GM21390 (cell line): ENCODE measurements around the gene POU5F1.

ENCODE experiments used
- ATAC-seq: cut with Tn5 transposase; IDR thresholded peaks from one replicate; pipeline ENCODE4 v1.9.1; 2021; ENCODE audit not compliant: unreplicated experiment

POU5F1 gene

GRCh38 chr6:31144296-31144969, 26.0 kb downstream of the POU5F1 start:
- no peak for ATAC-seq

- ATAC-seq = no peak
Observed at GRCh38 chr6:31143148-31143547, 27.3 kb downstream of the POU5F1 start.

DNA sequence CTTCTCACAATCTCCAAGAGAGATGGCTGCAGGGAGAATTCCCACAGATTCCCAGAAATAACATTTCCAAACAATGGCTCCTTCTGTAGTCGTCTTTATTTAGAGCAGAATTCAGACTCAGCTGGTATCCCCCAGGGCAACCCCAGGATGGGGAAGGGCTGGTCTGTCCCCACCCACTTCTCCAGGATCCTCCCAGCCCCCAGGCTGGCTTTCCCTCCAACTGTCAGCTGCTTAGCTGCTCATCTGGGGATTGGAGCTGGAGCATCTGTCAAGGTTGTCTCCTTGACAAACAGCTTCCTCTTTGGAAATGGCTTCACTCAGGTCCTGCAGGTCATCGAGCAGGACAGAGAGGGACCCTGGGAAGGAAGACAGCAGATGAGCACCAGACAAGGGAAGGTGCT, 28.1 kb downstream of the POU5F1 start:
- no peak for ATAC-seq

DNA sequence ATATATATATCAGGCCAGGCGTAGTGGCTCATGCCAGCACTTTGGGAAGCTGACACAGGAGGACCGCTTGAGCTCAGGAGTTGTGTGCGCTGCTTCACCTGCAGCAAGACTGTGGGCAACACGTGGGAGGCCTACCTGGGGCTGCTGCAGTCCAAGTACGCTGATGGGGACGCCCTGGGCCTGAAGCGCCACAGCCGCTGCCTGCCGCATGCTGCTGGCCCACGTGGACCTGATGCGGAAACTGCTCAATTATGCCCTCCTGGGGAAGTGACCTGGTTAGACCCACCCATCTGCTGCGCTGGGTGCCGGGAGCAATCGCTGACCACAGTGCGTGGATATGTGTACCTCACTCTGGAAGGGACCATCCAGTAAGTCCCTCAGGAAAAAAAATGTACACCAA, 29.8 kb downstream of the POU5F1 start:
- ATAC-seq = no peak

DNA sequence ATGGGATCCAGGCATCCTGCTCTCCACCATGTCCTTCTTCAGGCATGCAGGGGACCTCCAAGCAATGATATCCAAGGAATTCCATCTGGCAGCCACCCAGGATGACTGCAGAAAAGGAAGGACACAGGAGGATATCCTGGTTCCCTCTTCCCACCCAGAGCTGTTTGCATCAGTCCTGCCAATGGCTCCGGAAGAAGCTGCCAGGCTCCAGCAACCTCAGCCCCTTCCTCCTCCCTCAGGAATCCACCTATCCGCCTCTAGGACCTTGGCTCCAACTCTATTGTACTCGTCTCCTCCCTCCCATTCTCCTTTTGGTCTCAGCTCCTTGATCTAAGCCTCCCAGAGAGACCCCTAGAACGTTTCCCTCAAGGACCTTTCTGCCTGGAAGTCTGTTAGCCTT, 30.9 kb downstream of the POU5F1 start:
- no peak for ATAC-seq

DNA sequence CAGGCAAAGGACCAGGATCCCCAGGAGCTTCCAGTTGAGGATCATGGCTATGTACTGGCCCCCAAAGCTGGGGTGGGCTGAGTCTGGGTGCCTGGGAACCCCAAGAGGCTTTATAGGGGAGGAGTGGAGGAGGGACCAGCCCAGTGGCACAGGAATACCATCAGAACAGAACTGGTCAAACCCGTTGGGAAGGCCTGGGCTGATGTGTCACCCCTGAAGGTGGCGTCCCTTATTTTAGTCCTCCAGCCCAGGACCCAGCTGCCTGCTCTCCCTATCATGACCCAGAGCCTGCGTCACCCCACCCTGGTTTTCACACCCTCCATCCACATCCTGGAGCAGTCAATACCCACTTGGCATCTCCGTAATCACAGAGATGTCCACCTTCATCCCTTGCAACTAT, 31.5 kb downstream of the POU5F1 start, which contains the start of gene PSORS1C2:
TSS of gene PSORS1C2 (minus strand) at position 85 of the 400 bp plus-strand sequence. CDS start at position 45, 40 bp downstream.
- ATAC-seq = no peak

GRCh38 chr6:31135710-31136109, 34.8 kb downstream of the POU5F1 start:
- ATAC-seq = no peak

DNA sequence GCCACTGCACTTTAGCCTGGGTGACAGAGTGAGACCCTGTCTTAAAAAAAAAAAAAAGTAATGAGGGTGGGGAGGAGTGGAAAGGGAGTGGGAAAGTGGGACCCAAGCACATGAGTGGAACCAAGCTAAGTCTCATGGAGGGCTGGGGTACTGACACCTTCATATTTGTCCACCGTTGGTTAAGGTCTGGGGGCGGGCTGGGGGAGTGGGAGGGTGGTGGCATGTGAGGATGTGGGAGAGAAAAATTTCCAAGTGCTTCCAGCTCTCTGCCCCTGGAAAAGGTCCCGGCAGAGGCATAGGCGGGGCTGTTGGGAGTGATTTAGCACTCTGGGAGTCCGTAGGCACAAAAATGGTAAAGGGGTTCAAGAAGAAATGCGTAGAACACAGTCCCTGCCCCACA, 37.7 kb downstream of the POU5F1 start:
- no peak for ATAC-seq

DNA sequence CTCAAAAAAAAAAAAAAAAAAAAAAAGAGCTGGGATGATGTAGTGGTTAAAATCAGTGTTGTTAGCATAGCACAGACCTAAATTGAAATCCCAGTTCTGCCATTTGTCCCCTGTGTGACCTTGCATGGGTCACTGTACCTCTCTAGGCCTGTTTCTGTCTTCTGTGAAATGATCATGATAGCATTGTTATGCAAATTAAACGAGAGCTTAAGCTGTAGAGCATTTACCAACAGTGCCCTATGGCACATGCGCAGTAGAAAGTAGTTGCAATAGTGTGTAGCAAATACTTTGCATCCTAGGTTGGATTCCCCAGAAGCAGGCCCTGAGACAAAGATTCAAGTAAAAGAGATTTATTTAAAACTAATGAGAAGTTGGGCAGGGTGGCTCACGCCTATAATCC, 38.9 kb downstream of the POU5F1 start:
- no peak for ATAC-seq

- no peak for ATAC-seq
Observed at GRCh38 chr6:31130751-31131150, 39.7 kb downstream of the POU5F1 start.

DNA sequence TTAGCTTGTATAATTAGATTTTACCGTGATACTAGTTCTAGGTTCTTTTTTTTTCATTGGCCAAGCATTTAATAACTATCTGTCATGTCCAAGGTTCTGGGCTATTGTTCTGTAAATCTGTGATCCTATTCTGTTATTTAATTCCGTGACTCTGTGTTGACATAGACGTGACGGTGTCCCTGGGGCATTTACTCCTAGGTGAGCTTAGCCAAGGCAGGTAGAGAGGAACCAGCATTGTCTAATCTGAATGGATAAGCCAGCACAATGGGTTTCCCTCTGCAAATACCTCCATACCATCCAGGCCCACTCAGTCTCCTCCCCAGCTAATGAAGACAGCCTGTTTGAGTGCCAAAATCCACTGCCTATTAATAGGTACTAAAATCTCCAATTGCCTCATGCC, 41.4 kb downstream of the POU5F1 start:
- no peak for ATAC-seq

DNA sequence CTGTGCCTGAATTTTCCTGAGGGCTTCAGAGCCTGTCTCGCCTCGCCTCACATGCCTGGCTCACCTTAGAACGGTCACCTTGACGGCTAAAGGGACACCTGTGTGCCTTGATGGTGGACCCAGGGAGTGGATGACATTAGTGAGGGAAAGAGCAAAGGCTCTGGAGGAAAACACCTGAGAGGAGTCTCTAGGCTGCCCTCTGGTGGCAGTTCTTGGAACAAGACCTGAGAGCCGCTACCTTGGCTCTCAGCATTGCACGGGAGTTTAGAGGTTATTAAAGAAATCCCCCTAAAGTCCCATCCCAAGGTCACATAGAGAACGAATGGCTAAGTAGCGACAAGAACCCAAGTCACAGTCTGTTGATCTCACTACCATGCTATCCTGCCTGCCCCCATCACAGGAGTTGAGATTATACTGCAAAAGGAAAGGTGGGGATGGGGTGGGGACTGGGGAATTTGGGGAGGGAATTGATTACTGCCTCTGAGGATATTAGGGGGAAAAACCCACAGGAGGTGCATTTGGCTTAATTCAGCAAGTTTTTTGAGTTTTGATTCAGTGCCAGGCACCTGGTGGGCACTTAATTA, 42.3 kb downstream of the POU5F1 start:
- ATAC-seq = no peak

GRCh38 chr6:31126396-31127175, 43.9 kb downstream of the POU5F1 start:
- no peak for ATAC-seq

DNA sequence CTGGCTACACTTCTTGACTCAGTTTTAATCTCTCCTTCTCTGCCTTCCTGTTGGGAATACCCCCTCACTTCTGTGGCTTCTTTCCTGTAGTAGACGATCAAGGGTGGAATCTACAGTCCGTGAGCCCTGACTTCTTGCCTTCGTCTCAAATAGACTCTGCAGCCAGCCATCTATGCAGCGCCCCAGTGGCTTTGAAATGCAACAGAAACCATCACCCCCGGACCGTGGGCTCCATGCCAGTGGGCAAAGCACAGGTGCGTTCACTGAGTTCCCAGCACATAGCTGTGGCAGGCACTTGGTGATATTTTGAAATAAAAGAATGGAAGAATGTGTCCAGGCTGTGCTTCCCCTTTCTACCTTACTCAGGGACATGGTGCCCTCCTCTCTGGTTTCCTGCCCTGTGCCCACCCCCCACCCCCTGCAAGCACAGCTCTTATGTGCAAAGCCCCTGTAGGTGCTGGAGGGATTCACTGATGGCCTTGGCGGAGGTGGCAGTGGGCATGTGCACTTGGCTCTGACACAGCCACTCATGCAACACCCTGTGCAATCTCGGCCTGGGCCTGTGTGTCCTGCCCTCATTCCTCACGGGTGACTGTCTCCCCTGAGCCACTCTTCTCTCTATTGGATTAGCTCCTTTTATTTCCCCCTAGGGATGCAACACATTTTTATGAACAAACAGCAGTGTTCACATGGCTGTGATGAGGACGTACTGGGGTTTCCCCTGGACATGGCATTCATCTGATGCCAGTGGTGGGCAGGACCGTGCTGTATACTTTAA, 44.7 kb downstream of the POU5F1 start:
- ATAC-seq = no peak

DNA sequence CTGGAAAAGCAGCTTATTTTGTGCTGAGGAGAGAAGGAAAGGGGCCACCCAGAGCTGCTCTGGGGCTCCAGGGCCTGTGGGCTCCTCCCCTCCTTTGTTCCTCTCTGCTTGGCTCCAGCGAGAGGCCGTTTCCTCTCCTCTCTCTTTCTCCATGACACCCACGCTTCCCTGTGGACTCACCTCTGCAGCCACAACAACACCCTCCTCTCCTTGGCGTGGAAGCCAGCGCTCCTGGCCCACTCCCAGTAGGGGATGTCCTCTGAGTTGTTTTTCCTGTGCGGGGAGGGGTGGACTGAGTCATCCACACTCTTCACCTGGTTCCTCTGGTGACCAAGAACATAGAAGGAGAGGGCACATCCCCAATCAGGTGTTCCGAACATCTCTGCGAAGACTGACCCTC, 45.3 kb downstream of the POU5F1 start:
- no peak for ATAC-seq

DNA sequence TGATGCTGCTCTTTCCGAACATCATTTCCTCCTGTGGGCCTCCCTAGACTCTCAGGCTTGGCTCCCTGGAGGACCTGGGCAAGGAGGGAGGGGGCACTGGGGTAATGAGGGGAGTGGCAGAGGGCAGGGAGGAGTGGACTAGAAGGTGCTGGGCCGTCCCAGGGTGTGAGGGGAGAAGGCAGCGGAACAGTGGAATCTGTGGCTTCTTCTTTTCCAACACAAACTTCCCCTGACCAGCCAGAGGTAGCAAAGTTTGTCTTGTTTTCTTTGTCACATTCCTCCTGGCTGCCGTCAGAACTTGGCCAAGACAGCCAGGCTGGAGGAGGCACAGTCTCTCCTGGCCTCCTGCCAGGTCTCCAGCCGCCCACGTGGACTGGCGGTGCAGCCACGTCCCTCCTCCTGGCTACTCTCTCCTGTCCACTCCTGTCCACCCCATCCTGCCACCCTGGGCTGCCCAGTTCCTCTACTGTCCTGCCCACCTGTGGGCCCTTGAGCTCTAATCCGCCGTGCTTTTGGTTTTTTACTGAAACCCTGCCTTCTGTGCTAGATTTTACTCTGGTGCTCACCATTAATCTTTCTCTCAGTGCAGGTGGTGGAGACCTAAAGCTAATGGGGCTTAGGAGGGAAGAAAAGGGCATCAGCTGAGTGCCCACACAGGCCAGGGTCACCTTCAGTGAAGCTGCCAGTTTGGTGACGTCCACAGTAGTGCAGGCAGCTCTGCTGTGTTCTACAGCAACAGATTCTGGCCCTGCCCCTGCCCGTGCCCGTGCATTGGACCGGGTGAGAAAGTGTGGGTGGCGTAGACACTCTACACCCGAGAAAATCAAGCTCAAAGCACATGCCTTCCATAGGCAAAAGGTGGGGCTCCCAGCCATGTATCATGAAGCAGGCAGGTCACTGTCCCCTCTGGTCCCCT, 47.4 kb downstream of the POU5F1 start:
- ATAC-seq = no peak

DNA sequence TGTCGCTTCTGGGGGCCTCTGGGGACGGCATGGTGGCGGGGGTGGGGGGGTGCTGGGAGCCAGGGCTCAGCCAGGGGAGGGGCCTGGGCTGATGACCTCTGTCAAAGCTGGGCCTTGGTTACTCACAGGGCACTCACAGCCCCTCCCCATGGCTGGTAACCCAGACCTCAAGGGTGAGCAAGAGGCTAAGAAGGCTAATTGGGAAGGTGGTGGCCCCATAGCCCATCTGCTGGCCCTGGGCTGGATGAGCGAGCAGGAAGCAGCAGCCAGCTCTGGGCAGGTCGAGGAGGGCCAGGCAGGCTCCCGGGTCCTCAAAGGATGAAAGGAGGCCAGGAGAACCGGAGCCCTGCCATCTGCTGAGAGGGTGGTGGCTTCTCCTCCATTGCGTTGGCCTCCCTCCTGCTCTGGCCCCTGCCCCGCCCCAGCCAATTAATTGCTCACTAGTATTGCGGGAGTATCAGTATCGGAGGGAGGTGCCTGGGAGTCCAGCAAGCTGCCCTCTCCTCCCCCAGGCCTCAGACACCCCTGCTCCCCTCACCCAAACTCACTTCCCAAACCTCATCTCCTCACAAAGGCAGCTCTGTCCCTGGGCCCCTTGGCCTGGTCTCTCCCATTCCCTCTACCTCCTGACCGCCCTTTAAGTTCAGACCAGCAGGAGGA, 49.2 kb downstream of the POU5F1 start:
- no peak for ATAC-seq

GRCh38 chr6:31120151-31120915, 50.1 kb downstream of the POU5F1 start, which contains the start of gene CDSN:
TSS of gene CDSN (minus strand) at chr6:31120446. CDS start at chr6:31120419, 27 bp downstream.
- ATAC-seq = no peak

DNA sequence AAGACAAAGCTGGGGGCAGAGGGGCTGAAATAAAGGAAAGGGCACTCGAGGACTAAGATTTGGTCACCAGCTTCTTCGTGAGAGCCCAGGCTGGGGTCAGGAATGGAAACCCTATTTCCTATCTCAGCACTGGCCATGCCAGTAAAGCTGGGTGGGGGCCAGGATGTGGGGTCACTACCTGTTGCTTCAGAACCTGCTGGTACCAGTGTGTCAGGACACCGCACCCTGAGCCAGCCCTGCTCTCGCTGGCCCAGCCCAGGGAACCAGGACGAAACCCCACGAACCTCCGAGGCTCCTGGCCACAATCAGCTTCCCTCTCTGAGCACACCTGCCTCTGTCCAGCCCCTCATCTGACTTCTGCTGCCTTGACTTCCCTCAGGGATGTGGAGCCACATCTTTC, 52.3 kb downstream of the POU5F1 start:
- ATAC-seq = no peak
